ENCODE data around the gene UBB.

UBB gene

DNA sequence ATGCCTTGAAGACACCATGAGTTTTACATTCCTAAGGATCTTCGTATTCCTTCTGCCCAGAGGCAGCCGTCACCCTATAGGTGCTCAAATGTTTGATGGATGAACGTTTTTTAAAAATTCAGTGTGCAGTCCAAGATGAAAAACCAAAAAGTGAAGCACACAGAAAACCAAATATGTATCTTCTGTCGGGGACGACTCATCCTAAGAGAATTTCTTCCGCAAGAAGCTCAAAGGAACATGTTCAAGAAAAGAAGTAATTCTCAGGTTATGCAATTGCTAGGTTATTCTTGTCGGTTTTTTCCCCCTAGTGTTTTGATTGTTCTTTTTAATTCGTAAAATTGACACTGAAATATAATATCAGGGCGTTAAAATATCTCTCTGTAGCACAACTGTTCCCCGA is 29.1 kb upstream of the UBB start:
- no peak for TF ChIP-seq MYC (IDR thresholded peaks at IDR 0.05; ENCODE audit: low read depth, low read length)
- TF ChIP-seq, protein P1, sequence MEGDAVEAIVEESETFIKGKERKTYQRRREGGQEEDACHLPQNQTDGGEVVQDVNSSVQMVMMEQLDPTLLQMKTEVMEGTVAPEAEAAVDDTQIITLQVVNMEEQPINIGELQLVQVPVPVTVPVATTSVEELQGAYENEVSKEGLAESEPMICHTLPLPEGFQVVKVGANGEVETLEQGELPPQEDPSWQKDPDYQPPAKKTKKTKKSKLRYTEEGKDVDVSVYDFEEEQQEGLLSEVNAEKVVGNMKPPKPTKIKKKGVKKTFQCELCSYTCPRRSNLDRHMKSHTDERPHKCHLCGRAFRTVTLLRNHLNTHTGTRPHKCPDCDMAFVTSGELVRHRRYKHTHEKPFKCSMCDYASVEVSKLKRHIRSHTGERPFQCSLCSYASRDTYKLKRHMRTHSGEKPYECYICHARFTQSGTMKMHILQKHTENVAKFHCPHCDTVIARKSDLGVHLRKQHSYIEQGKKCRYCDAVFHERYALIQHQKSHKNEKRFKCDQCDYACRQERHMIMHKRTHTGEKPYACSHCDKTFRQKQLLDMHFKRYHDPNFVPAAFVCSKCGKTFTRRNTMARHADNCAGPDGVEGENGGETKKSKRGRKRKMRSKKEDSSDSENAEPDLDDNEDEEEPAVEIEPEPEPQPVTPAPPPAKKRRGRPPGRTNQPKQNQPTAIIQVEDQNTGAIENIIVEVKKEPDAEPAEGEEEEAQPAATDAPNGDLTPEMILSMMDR (IDR thresholded peaks at IDR 0.05; ENCODE audit: low read depth, low read length) = no peak
- TF ChIP-seq, protein P2, sequence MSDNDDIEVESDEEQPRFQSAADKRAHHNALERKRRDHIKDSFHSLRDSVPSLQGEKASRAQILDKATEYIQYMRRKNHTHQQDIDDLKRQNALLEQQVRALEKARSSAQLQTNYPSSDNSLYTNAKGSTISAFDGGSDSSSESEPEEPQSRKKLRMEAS (IDR thresholded peaks at IDR 0.05; ENCODE audit: low read depth, low read length) = no peak
- no peak for TF ChIP-seq POLR2A (IDR thresholded peaks at IDR 0.05; ENCODE audit: extremely low read depth, insufficient read length)
- peak; percentile 22 for DNase-seq (ENCODE audit: low read depth)
- H3K4me3 ChIP-seq (ENCODE audit: low read depth, low read length) = peak overlapping the region; percentile 87

DNA sequence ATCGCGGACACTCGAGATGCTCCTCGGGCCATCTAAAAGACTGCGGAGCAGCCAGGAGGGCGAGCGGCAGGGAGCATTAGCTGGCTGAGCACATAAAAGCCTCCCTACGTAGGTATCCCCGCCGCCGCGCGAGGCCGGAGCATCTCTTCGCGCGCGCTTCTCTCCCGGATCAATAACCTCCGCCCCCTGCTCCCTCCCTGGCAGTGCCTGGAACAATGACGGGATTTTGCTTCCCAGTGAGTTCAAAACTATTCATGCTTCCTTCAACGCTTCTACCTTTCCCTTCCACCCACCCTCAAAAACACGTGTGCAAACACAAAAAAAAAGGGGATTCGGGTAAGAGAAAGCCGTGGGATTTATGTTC is 28.6 kb upstream of the UBB start:
- DNase-seq (ENCODE audit: low read depth) = peak; percentile 68
- peak overlapping the region; percentile 87 for H3K4me3 ChIP-seq (ENCODE audit: low read depth, low read length)
- no peak for TF ChIP-seq MYC (IDR thresholded peaks at IDR 0.05; ENCODE audit: low read depth, low read length)
- TF ChIP-seq POLR2A (IDR thresholded peaks at IDR 0.05; ENCODE audit: extremely low read depth, insufficient read length) = no peak
- TF ChIP-seq, protein P1 (IDR thresholded peaks at IDR 0.05; ENCODE audit: low read depth, low read length) = no peak
- TF ChIP-seq, protein P2 (IDR thresholded peaks at IDR 0.05; ENCODE audit: low read depth, low read length) = peak; percentile 68

DNA sequence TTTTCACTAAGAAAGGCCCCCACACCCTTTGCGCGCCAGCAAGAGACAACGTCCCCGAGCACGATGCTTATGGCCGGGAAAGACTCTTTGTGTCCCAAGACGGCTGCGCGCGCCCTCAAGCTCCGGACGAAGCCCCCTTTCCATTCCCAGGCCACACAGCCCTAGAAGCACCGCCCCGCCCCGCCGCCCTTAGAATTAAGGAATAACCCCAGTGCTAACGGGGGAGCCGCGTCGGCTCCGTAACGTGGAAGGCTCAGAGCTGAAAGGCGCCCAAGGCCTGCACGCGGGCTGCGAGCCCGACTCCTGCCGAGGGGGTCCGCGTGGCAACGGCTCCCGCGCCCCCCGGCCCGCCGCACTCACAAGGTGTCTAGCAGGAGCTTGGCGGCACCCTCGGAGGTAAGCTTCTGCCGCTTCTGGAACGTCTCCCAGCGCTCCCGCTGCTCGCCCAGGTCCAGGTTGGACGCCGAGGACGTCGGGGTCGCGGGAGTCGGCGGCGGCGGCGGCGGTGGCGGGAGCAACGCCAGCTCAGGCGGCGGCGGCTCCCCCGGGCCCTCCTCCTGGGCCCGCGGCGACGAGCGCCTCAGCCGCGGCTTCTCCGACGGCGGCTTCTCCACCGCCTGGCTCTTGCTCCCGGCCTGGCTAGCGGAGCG is 28.1 kb upstream of the UBB start:
- peak overlapping the region; percentile 87 for H3K4me3 ChIP-seq (ENCODE audit: low read depth, low read length)
- TF ChIP-seq MYC (IDR thresholded peaks at IDR 0.05; ENCODE audit: low read depth, low read length) = no peak; the same call in 1 of the 2 replicates
- TF ChIP-seq, protein P1 (IDR thresholded peaks at IDR 0.05; ENCODE audit: low read depth, low read length) = no peak
- no peak for TF ChIP-seq POLR2A (IDR thresholded peaks at IDR 0.05; ENCODE audit: extremely low read depth, insufficient read length)
- peak; percentile 73 for DNase-seq (ENCODE audit: low read depth)

DNA sequence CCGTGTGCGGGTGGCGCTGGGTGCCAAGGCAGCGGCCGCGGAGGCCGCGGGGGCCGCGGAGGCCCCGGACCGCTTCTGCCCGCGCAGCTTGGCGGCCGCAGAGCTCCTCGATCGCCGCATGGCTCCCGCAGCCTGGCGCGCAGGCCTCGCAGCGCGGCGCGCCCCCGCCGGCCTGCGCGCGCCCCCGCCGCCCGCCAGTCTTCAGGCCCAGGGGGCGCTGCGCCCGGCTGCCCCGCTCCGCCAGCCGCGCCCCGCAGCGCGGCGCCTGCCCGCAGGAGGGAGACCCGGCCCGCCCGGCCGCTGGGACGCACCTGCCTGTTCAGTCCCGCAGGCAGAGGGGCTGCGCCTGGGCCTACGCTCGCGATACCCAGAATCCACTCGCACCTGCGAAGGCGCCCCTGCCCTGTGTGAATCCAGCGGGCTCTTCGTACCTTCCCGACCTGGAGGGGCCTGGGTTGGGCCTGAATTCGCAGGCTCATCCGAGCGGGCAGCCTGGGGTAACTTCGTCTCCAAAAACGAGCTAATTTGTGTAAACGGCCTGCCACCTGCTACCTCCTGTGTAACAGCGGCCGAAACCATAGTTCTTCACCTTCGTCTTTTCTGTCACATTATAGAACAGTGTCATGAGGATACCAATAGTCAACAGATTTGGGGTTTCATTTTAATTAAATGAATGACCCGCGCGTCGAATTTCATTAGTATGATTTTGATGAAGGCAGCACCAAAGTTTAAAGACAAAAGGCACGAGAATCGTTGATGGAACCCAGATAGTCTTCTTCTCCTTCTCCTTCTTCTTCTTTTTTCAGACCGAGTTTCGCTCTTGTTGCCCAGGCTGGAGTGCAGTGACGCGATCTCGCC is 27.3 kb upstream of the UBB start, which contains the start of gene CENPV:
TSS of gene CENPV (minus strand) at position 153 of the 858 bp plus-strand sequence. CDS start at position 120, 33 bp downstream.
- H3K4me3 ChIP-seq (ENCODE audit: low read depth, low read length) = peak within 1 kb of the TSS; percentile 87
- DNase-seq (ENCODE audit: low read depth) = peak; percentile 75
- TF ChIP-seq POLR2A (IDR thresholded peaks at IDR 0.05; ENCODE audit: extremely low read depth, insufficient read length) (peak; percentile 78), MYC (IDR thresholded peaks at IDR 0.05; ENCODE audit: low read depth, low read length) (peak; percentile 53; the same call in 1 of the 2 replicates)
- TF ChIP-seq, protein P2 (IDR thresholded peaks at IDR 0.05; ENCODE audit: low read depth, low read length) = no peak

DNA sequence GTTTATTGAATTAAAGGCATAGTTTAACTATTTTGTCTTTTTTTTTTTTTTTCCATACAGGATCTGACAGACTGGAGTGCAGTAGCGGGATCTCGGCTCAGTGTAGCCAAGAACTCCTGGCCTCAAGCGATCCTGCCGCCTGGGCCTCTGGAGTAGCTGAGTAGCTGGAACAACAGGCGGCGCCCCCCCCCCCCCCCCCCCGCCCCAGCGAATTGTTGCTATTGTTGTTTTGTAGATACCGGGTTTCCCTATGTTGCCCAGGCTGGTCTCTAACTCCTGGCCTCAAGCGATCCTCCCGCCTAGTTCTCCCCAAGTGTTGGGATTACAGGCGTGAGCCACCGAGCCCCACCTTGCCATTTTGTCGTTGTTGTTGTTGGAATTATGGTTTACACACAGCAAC is 26.3 kb upstream of the UBB start:
- TF ChIP-seq MYC (IDR thresholded peaks at IDR 0.05; ENCODE audit: low read depth, low read length) = no peak
- TF ChIP-seq POLR2A (IDR thresholded peaks at IDR 0.05; ENCODE audit: extremely low read depth, insufficient read length) = no peak
- TF ChIP-seq, protein P2 (IDR thresholded peaks at IDR 0.05; ENCODE audit: low read depth, low read length) = no peak
- TF ChIP-seq, protein P1 (IDR thresholded peaks at IDR 0.05; ENCODE audit: low read depth, low read length) = no peak

DNA sequence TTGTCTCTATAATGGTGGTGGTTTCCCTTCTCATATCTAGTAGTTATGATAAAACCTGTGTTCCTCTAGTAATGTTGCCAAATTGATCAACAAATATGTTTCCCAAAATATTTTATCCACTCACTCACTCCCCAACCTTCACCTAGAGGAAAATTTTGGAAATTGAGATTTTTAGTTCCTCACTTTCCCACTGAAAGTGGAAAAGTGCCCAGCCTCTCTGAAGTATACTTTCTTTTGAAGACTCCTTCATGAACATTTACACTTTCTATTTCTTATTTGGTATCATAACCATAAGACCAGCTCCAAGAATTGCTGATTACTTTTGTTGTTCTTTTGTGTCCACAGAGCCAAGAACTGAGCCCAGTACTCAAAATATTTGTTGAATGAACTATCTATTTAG is 22.5 kb upstream of the UBB start:
- DNase-seq (ENCODE audit: low read depth) = no peak
- no peak overlapping the region for H3K4me3 ChIP-seq (ENCODE audit: low read depth, low read length)
- TF ChIP-seq, protein P2 (IDR thresholded peaks at IDR 0.05; ENCODE audit: low read depth, low read length) = no peak
- TF ChIP-seq MYC (IDR thresholded peaks at IDR 0.05; ENCODE audit: low read depth, low read length) = no peak
- TF ChIP-seq, protein P1 (IDR thresholded peaks at IDR 0.05; ENCODE audit: low read depth, low read length) = no peak
- no peak for TF ChIP-seq POLR2A (IDR thresholded peaks at IDR 0.05; ENCODE audit: extremely low read depth, insufficient read length)

More for the DNA sequence above, 26.3 kb upstream of the UBB start:
- H3K4me3 ChIP-seq (ENCODE audit: low read depth, low read length) = no peak overlapping the region
- no peak for DNase-seq (ENCODE audit: low read depth)
